ENCODE data around the gene CDC34. TPM values are rescaled to one million over a fixed set of nuclear protein-coding genes. Genes with fewer than 3 reads are reported as not detected.

The CDC34 gene
- total RNA-seq, 1 experiment from 2014 or later, result 87.4 TPM

DNA sequence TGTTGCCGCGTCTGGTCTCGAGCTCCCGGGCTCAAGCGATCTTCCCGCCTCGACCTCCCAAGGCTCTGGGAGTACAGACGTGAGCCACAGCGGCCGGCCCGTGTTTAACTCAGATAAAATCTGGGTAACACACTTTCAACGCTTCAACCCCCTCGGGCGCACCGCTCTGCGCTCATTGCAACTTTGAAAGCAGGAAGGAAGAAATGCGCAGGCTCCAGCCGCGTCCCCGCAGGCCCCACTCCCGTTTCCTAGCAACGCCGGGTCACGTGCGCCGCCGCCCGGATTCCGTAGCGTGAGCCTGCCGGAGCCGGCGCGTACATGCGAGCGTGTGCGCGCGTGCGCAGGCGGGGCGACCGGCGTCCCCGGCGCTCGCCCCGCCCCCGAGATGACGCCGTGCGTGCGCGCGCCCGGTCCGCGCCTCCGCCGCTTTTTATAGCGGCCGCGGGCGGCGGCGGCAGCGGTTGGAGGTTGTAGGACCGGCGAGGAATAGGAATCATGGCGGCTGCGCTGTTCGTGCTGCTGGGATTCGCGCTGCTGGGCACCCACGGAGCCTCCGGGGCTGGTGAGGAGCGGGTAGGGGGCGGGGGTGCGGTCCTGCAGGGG is 40.7 kb downstream of the CDC34 start, which contains the start of gene BSG:
Gene BSG, plus strand, starts transcription at position 457 of the 603 bp plus-strand sequence. Its CDS starts 39 bp downstream, at position 496.
- Histone ChIP-seq H3K4me2 (ENCODE audit: low read length) (peak within 1 kb of the TSS; percentile 97), H3K27me3 (ENCODE audit: insufficient read depth, low read length) (no peaks in the 10 kb centered on the region), H3K36me3 (ENCODE audit: control insufficient read depth in 1 of 2, insufficient read depth in 2 of 2, low read length in 2 of 2) (peaks cover under 1 to 15% of the 10 kb centered on the region in 2 experiments; a peak in 1 of 4 replicates), H3K79me2 (ENCODE audit: insufficient read depth, low read length) (peaks cover 48% of the 10 kb centered on the region), H3K27ac (ENCODE audit: low read depth, low read length) (peak within 1 kb of the TSS; percentile 97), H3K9me2 (ENCODE audit: insufficient read depth) (no peaks in the 10 kb centered on the region), H3K4me3 (replicated peaks in 1 of 2; ENCODE audit: low read depth in 1 of 2, low read length in 2 of 2) (peak within 1 kb of the TSS; percentile 96 to 99), H3K4me1 (ENCODE audit: control insufficient read depth in 1 of 2, insufficient read depth in 2 of 2, low read length in 2 of 2) (peaks cover 4 to 34% of the 10 kb centered on the region in 2 experiments; a peak in 3 of 4 replicates), H3K9me3 (ENCODE audit: control insufficient read depth in 1 of 2, insufficient read depth in 1 of 2, low read depth in 1 of 2, low read length in 2 of 2) (no peaks in the 10 kb centered on the region), H4K20me1 (ENCODE audit: insufficient read depth) (peaks cover 6% of the 10 kb centered on the region; the same call in 1 of the 2 replicates), H3K9ac (ENCODE audit: low read length) (peak within 1 kb of the TSS; percentile 100), H2AFZ (ENCODE audit: low read depth, low read length, poor library complexity, severe bottlenecking) (no peak within 1 kb of the TSS)
- peak; percentile 94 for DNase-seq (ENCODE audit: low read depth, low spot score)
- TF ChIP-seq POLR2A (IDR thresholded peaks at IDR 0.05; ENCODE audit: borderline replicate concordance, extremely low read depth, insufficient read depth, insufficient read length) (peak; percentile 98), ZFX (IDR thresholded peaks at IDR 0.05) (no peak), POLR2AphosphoS5 (IDR thresholded peaks at IDR 0.05; ENCODE audit: low read depth, low read length) (peak; percentile 97), YY1 (IDR thresholded peaks at IDR 0.05; ENCODE audit: extremely low read depth, insufficient replicate concordance, low read depth, low read length) (peak; percentile 86), SIN3A (IDR thresholded peaks at IDR 0.05; ENCODE audit: low read depth) (peak; percentile 77), TCF7L2 (IDR thresholded peaks at IDR 0.05; ENCODE audit: borderline replicate concordance, extremely low read depth, insufficient read depth, insufficient read length) (peak; percentile 40)
- TF ChIP-seq, protein P1, sequence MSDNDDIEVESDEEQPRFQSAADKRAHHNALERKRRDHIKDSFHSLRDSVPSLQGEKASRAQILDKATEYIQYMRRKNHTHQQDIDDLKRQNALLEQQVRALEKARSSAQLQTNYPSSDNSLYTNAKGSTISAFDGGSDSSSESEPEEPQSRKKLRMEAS (IDR thresholded peaks at IDR 0.05), result peak; percentile 88
- TF ChIP-seq, protein P2, sequence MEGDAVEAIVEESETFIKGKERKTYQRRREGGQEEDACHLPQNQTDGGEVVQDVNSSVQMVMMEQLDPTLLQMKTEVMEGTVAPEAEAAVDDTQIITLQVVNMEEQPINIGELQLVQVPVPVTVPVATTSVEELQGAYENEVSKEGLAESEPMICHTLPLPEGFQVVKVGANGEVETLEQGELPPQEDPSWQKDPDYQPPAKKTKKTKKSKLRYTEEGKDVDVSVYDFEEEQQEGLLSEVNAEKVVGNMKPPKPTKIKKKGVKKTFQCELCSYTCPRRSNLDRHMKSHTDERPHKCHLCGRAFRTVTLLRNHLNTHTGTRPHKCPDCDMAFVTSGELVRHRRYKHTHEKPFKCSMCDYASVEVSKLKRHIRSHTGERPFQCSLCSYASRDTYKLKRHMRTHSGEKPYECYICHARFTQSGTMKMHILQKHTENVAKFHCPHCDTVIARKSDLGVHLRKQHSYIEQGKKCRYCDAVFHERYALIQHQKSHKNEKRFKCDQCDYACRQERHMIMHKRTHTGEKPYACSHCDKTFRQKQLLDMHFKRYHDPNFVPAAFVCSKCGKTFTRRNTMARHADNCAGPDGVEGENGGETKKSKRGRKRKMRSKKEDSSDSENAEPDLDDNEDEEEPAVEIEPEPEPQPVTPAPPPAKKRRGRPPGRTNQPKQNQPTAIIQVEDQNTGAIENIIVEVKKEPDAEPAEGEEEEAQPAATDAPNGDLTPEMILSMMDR (IDR thresholded peaks at IDR 0.05 in 2 of 3, conservative IDR thresholded peaks at IDR 0.05 in 1 of 3; ENCODE audit: borderline replicate concordance in 1 of 3, insufficient read depth in 1 of 3, low read depth in 2 of 3, low read length in 2 of 3), result no peak
- ChIA-PET CTCF (interaction anchor here (0.9 to 1.9 kb wide), 4 partner anchors 12 to 62 kb away, joined by 3 to 5 read pairs (median 4); no protein-coding TSS in a partner anchor), POLR2A (interaction anchor here (0.5 to 1.8 kb wide), 5 partner anchors 16 to 450 kb away, joined by 3 to 9 read pairs (median 6); no protein-coding TSS in a partner anchor), RAD21 (ENCODE audit: low non-redundant PET in 1 of 2, low total read pairs in 2 of 2, uncharacterized antibody in 2 of 2, unreplicated experiment in 2 of 2) (interaction anchor here in 1 of 2 experiments (0.6 kb wide), 1 partner anchor 66 kb away, joined by 3 read pairs; no protein-coding TSS in a partner anchor)
- intact Hi-C loops (cut with micrococcal nuclease), result no loop called here
- no TSS peak for BruUV-seq (replicated peaks)
- ATAC-seq, result peak; percentile 81
